Measurements from ENCODE around the gene ARHGEF9. TPM values are rescaled to one million over a fixed set of nuclear protein-coding genes. Genes with fewer than 3 reads are reported as not detected.
"Not testable (repeated sequence)": the region's sequence is repeated elsewhere in the genome, so short reads cannot be mapped to it uniquely, and the experiment has no call there.

ARHGEF9 gene
- total RNA-seq = 10 to 100 TPM; 18.5 to 21.6 TPM

DNA sequence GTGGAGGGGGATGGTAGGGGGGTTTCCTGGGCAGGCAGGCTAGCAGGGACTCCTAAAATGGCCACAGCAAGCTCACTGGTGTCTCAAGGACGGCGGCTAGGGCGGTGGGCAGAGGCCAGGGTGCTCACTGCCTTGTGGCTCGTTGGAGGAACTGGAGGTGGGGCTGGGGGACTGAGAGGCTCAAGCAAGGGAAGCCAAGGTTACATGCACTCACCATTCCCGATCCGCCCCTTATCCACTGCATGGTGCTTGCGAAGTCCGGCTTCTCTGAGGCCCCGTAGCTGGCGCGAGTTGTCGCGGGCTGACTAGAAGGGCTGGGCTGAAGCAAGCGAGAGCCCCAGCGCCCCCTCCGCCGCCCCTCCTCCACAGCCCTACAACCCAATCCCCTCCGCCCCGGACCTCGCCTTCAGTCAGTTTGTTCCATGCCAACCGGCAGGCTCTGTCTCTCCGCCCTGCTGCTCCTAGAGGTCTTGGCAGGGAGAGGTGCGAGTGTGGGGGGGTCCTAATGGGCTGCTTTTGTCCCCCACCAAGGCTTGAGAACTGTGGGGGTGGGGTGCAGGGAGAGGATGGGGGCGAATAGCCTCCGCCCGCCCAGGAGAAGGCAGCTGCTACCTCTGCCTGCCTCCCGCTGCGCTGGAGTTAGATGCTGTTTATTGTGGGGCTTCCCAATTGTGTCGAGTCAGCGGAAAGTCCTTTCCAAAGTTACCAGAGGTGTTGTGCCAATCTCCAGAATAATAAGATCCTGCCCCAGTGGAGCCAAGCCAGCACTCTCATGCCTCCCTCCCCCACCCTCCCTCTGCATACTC lies at the start of gene ARHGEF9:
Gene ARHGEF9, minus strand, starts transcription at position 313 of the 806 bp plus-strand sequence. Its CDS starts 69 bp downstream, at position 244.
- no peak for DNase-seq (ENCODE audit: low spot score)
- intact Hi-C loops (cut with DNase I) = no loop called here
- TF ChIP-seq, protein P1, sequence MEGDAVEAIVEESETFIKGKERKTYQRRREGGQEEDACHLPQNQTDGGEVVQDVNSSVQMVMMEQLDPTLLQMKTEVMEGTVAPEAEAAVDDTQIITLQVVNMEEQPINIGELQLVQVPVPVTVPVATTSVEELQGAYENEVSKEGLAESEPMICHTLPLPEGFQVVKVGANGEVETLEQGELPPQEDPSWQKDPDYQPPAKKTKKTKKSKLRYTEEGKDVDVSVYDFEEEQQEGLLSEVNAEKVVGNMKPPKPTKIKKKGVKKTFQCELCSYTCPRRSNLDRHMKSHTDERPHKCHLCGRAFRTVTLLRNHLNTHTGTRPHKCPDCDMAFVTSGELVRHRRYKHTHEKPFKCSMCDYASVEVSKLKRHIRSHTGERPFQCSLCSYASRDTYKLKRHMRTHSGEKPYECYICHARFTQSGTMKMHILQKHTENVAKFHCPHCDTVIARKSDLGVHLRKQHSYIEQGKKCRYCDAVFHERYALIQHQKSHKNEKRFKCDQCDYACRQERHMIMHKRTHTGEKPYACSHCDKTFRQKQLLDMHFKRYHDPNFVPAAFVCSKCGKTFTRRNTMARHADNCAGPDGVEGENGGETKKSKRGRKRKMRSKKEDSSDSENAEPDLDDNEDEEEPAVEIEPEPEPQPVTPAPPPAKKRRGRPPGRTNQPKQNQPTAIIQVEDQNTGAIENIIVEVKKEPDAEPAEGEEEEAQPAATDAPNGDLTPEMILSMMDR (IDR thresholded peaks at IDR 0.05) = no peak
- TF ChIP-seq POLR2A (IDR thresholded peaks at IDR 0.05) (no peak), POLR2AphosphoS5 (IDR thresholded peaks at IDR 0.05) (no peak)

DNA sequence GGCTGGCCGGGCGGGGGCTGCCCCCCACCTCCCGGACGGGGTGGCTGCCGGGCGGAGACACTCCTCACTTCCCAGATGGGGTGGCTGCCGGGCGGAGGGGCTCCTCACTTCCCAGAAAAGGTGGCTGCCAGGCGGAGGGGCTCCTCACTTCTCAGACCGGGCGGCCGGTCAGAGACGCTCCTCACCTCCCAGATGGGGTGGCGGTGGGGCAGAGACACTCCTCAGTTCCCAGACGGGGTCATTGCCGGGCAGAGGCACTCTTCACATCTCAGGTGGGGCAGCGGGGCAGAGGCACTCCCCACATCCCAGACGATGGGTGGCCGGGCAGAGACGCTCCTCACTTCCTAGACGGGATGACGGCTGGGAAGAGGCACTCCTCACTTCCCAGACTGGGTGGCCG lies 40.4 kb upstream of the ARHGEF9 start:
- H3K9me3 ChIP-seq; H3K4me1 ChIP-seq (replicated peaks); intact Hi-C loops (cut with DNase I); H3K27me3 ChIP-seq (replicated peaks; ENCODE audit: insufficient read depth); H3K36me3 ChIP-seq; H3K4me3 ChIP-seq; H3K27ac ChIP-seq; DNase-seq (ENCODE audit: low spot score): not testable (repeated sequence)
- WGBS = 100% methylated on average over 9 of the region's 23 CpGs

More for the DNA sequence above, at the start of gene ARHGEF9:
- Histone ChIP-seq H3K4me3 (peak within 1 kb of the TSS; percentile 22 to 29), H3K4me1 (replicated peaks) (no peaks in the 10 kb centered on the region), H3K36me3 (no peaks in the 10 kb centered on the region), H3K27me3 (replicated peaks; ENCODE audit: insufficient read depth) (no peaks in the 10 kb centered on the region), H3K9me3 (no peaks in the 10 kb centered on the region), H3K27ac (no peak within 1 kb of the TSS)
- 0% methylated on average over 19 of the region's 30 CpGs for WGBS

DNA sequence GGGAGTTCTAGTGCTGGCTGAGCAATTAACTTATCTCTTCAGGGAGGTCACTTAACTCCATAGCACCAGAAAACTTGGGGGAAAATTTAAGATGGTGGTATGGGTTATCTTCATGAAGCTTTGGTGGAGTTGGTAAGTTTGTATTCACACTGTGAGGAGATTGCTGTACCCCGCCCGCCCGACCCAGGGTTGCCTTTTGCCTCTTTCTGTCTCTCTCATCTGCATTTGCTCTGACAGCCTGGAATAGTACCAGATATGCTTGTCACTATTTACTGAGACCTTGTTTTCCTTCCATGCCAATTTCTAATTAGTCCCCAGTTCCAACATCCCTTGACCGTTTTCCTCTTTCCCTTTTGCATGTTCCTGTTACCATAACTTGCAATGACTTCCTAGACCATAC lies 33.1 kb upstream of the ARHGEF9 start:
- no peaks in the 10 kb centered on the region for H3K9me3 ChIP-seq
- no peaks in the 10 kb centered on the region for H3K27me3 ChIP-seq (replicated peaks; ENCODE audit: insufficient read depth)
- intact Hi-C loops (cut with DNase I) = no loop called here
- H3K27ac ChIP-seq = no peak overlapping the region
- H3K4me3 ChIP-seq = no peak overlapping the region
- TF ChIP-seq, protein P1 (IDR thresholded peaks at IDR 0.05) = no peak
- TF ChIP-seq POLR2AphosphoS5 (IDR thresholded peaks at IDR 0.05) = no peak
- TF ChIP-seq POLR2A (IDR thresholded peaks at IDR 0.05) = no peak
- 90% methylated on average over 4 of the region's 4 CpGs for WGBS
- H3K4me1 ChIP-seq (replicated peaks) = no peaks in the 10 kb centered on the region
- DNase-seq (ENCODE audit: low spot score) = no peak
- no peaks in the 10 kb centered on the region for H3K36me3 ChIP-seq

DNA sequence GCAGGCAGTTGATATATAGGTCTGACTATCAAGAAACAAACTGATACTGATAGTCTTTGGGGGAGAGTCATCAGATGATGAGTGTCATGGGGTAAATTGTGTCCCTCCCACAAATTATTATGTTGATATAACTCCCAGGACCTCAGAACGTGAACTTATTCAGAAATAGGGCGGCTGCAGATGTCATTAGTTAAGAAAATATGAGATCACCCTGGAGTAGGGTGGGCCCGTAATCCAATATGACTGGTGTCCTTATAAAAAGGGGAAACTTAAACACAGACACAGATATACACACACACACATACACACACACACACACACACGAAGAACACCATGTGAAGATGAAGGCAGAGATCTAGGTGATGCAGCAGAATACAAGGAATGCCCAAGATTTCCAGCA lies 32.7 kb upstream of the ARHGEF9 start:
- H3K4me1 ChIP-seq (replicated peaks) = no peaks in the 10 kb centered on the region
- intact Hi-C loops (cut with DNase I) = no loop called here
- no peak overlapping the region for H3K4me3 ChIP-seq
- H3K27ac ChIP-seq = no peak overlapping the region
- no peaks in the 10 kb centered on the region for H3K9me3 ChIP-seq
- DNase-seq (ENCODE audit: low spot score) = no peak
- TF ChIP-seq POLR2AphosphoS5 (IDR thresholded peaks at IDR 0.05) = no peak
- TF ChIP-seq, protein P1 (IDR thresholded peaks at IDR 0.05) = no peak
- TF ChIP-seq POLR2A (IDR thresholded peaks at IDR 0.05) = no peak
- no peaks in the 10 kb centered on the region for H3K36me3 ChIP-seq
- no peaks in the 10 kb centered on the region for H3K27me3 ChIP-seq (replicated peaks; ENCODE audit: insufficient read depth)
- WGBS = 87% methylated on average over 4 of the region's 4 CpGs

DNA sequence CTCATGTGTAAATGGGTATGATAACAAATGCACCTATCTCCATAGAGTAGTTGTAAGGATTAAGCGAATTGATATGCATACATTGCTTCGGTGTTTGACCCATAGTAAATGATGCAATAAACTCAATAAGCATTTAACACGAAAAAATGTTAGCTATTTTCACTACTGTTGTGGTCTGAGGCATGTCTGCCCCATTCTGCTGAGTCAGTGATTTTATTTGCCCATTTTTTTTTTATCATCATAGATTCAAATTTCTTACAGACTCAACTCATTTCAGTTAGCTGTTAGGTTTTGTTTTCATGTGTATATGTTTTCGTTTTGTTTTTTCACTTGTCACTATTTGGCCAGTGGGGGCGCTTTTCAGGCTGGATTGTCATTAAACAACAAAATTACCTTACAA lies 27.8 kb upstream of the ARHGEF9 start:
- TF ChIP-seq POLR2A (IDR thresholded peaks at IDR 0.05) (no peak), POLR2AphosphoS5 (IDR thresholded peaks at IDR 0.05) (no peak)
- TF ChIP-seq, protein P1 (IDR thresholded peaks at IDR 0.05) = no peak
- WGBS = 88% methylated on average over 5 of the region's 5 CpGs
- no peak for DNase-seq (ENCODE audit: low spot score)
- Histone ChIP-seq H3K36me3 (no peaks in the 10 kb centered on the region), H3K9me3 (no peaks in the 10 kb centered on the region), H3K27me3 (replicated peaks; ENCODE audit: insufficient read depth) (no peaks in the 10 kb centered on the region), H3K4me3 (no peak overlapping the region), H3K27ac (no peak overlapping the region), H3K4me1 (replicated peaks) (no peaks in the 10 kb centered on the region)
- intact Hi-C loops (cut with DNase I) = no loop called here
